GM21528 (cell line): ENCODE measurements around the gene AGMAT.

ENCODE experiments used
- ATAC-seq: cut with Tn5 transposase; IDR thresholded peaks from one replicate; pipeline ENCODE4 v1.9.1; 2021; ENCODE audit warnings: mild to moderate bottlenecking, moderate library complexity; ENCODE audit not compliant: unreplicated experiment, low FRiP score

The AGMAT gene

DNA sequence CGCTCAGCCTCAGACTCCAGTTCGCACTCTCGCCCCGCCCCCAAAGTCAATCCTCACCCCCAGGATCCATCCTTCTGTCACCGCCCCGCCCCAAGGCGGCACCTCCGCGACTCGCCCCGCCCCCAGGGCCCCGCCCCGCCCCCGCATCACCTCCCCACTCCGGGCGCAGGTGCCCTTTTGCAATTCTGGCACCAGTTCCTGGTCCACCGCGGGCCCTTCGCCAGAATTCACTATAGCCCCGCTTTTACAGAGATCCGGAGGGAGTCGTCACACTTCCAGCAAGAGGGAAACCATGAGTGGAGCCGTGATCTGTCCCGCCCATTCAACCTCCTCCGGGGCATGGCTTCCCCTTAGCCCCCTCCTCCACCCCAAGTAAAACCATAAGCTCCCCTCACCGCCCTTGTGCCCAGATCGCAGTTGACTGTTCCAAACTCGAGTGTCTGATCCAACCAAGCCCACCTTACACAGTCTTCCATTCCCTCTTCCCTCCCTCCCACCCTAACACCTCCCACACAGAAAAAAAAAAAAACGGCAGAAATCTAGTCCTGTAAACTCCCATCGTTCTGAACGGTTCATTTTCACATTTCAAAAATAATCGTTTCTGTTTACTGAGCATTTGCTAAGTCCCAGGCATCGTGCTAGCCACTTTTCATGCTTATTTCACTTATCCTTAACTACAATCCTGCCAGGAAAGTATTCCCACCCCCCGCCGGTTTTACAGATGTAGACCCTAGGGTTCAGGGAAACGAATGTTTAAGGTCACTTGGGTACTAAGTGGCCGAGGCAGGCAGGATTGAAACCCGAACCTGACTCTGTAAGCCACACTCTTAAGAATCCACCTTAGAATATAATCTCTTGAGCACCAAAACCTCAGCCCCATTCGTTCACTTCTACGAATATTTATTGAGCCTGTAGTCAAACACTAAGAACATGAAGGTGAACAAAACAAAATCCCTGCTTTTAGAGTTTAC is 59.5 kb downstream of the AGMAT start:
- ATAC-seq: peak; percentile 3

DNA sequence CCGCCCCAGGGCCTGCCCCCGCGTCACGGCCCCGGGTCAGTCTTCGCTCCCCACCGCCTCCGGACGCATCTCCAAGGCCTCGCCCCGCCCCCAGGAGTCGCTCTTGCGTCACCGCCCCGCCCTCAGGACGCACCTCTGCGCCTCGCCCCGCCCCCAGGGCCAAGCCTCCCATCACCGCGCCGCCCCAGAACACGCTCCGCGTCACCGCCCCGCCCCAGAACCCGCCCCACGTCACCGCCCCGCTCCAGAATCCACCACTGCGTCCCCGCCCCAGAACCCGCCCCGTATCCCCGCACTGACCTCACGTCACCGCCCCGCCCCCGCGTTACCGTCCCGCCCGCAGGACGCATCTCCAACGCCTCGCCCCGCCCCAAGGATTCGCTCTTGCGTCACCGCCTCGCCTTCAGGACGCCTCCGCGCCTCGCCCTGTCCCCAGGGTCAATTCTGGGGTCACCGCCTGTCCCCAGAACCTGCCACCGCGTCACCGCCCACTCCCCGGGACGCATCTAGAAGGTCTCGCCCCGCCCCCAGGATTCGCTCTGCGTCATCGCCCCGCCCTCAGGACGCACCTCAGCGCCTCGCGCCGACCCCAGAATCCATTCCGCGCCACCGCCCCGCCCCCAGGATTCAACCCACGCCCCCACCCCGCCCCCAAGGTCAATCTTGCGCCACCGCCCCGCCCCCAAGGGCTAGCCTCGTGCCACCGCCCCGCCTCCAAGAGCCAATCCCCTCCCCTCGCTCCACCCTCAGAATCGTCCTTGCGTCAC is 60.4 kb downstream of the AGMAT start:
- ATAC-seq: peak; percentile 54

DNA sequence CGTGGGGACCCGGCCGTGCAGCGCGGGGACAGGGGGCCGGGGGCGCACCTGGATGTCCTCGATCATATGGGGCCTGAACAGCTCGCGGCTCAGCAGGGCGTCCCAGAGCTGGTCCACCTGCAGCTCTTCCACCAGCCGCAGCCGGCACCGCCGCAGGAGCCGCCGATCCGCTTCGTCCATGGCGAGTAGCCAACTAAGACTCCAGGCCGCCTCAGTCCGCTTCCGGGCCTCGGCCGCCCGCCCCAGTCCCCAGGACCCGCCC is 60.9 kb downstream of the AGMAT start, which contains the start of gene CASP9:
CASP9 (minus strand) TSS at position 195 of the 262 bp plus-strand sequence; CDS start at position 180, 15 bp downstream.
- ATAC-seq: no peak

DNA sequence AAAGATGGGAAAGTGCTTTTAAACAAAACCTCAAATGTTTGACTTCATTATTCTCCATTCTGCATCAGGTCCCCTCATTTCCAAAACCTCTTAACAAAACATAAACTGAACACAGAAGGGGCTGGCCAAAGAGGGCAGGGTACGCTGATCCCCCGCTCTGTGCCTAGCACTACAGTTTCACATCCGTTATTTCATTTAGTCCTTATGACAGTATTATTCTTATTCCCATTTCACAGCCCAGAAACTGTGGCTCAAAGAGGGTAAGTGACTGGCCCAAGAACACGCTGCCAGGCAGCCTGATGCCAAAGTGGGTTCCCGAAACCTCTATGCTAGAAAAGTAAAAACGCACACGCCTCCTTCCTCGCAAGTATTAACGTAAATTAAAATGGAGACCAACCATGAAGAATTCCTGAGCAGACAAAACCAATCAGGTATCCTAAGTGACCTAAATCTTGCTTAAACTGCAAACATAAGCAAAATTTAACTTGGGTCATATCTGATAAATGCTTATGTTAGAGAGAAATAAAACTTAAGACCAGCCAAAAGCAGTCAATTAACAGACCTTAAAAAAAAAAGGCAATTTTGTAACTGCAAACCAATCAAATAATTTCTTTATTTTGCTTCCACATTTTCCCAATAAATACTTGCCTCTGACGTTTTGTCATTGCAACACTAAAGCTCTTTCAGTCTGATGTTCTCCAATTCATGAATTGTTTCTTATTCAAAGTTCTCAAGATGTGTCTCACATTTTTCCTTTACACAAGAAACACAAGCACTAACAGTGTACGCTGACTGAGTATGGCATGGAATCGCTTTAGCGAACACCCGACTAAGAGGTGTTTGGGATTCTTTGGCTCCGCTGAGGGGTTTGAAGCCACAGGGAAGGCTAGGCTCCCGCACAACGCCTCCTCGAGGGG is 61.5 kb downstream of the AGMAT start:
- no peak for ATAC-seq

DNA sequence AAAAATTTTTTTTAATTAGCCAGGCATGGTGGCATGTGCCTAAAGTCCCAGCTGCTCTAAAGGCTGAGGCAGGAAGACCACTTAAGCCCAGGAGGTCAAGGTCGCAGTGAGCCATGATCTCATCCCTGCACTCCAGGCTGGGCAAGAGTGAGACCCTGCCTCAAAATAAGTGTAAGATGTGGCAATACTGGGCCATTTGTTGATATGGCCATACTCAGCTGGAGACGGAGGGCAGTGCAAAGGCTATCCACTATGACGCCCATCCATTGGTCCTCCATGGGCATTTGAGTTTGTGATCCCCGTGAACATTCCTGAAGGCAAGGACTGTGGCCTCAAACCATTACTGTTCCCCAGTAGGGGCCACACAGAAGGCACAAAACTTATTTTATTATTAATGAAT is 62.3 kb downstream of the AGMAT start:
- no peak for ATAC-seq
